Measurements from ENCODE around the gene EXOC6.

DNA sequence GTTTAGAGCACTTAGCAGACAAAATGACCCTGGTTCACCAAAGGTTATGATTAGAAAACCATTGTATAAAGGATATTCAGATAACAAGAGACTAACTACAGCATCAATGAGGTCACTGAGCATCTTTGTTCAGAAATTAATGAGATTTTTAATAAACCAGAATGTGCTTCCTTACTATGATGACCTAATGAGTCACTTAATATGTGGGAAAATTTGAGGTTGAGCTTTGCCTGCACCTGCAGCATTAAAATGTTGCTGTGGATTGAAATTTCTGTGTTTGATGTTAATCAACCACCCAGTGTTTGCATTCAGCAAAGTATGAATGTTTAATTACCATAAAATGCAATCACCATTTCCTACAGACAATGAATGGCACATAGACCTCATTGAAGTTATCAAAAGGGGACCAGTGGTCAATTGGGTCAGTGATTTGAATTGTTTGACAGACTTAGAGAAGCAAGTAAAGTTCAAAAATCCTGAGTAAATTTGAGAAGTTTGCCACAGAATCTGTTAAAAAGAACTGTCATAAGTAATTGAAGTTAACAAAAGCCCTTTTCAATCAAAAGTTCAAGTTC, 45.8 kb downstream of the EXOC6 start:
- TF ChIP-seq CTCF (optimal IDR thresholded peaks at IDR 0.05 in 1 of 3, IDR thresholded peaks at IDR 0.05 in 1 of 3, conservative IDR thresholded peaks at IDR 0.05 in 1 of 3; ENCODE audit: extremely low read depth in 1 of 3, insufficient read depth in 2 of 3, low read length in 3 of 3) (no peak), EZH2 (IDR thresholded peaks at IDR 0.05; ENCODE audit: low read length) (no peak)
